SK-N-SH (cell line): ENCODE results near the gene PPP6R2.

Experiments
- CTCF ChIP-seq: fragments of 200-600 bp; sonication (generic); IDR thresholded peaks from 2 replicates; pipeline ENCODE4 v1.6.1; 2017; ENCODE audit warnings: antibody characterized with exemption, mild to moderate bottlenecking, moderate library complexity
- EP300 ChIP-seq, 2 experiments: IDR thresholded peaks; 2 replicates each; pipeline versions ENCODE4 v1.4.0 to v1.6.1; 2012; ENCODE audit warnings: borderline replicate concordance in 1 of 2, low read depth in 1 of 2, low read length in 1 of 2
- EZH2phosphoT487 ChIP-seq: fragments of 200-600 bp; sonication (generic); IDR thresholded peaks from 2 replicates; pipeline ENCODE4 v1.6.1; 2017; ENCODE audit warnings: low read depth, mixed run types, mild to moderate bottlenecking, antibody characterized with exemption, moderate library complexity, borderline replicate concordance
- GABPA ChIP-seq: IDR thresholded peaks from 2 replicates; pipeline ENCODE4 v1.4.0; 2012; ENCODE audit warnings: low read depth, mild to moderate bottlenecking
- JUND ChIP-seq: IDR thresholded peaks from 2 replicates; pipeline ENCODE4 v1.4.0; 2012
- POLR2AphosphoS5 ChIP-seq: IDR thresholded peaks from 2 replicates; pipeline ENCODE4 v1.6.1; 2012; ENCODE audit warnings: low read depth, low read length
- RAD21 ChIP-seq: IDR thresholded peaks from 2 replicates; pipeline ENCODE4 v1.6.1; 2012; ENCODE audit warnings: mild to moderate bottlenecking, low read length
- RCOR1 ChIP-seq: fragments of 150-350 bp; IDR thresholded peaks from 2 replicates; pipeline ENCODE4 v1.6.1; 2017; ENCODE audit warnings: antibody characterized with exemption, low read length
- SMC3 ChIP-seq: IDR thresholded peaks from 2 replicates; pipeline ENCODE4 v1.6.1; 2012; ENCODE audit warnings: low read depth, low read length, improper control_type of control experiment
- TAF1 ChIP-seq: IDR thresholded peaks from 2 replicates; pipeline ENCODE4 v1.6.1; 2012; ENCODE audit warnings: low read depth, mild to moderate bottlenecking, low read length, moderate library complexity, borderline replicate concordance
- YY1 ChIP-seq: IDR thresholded peaks from 2 replicates; pipeline ENCODE4 v1.4.0; 2012; ENCODE audit warnings: low read depth, mild to moderate bottlenecking
- TF ChIP-seq, protein P1 (sequence below): IDR thresholded peaks from 2 replicates; pipeline ENCODE4 v1.4.0; 2012; ENCODE audit warnings: low read depth
- TF ChIP-seq, protein P2 (sequence below): IDR thresholded peaks from 2 replicates; pipeline ENCODE4 v1.6.1; 2012; ENCODE audit warnings: mild to moderate bottlenecking, low read depth, low read length, moderate library complexity

DNA sequence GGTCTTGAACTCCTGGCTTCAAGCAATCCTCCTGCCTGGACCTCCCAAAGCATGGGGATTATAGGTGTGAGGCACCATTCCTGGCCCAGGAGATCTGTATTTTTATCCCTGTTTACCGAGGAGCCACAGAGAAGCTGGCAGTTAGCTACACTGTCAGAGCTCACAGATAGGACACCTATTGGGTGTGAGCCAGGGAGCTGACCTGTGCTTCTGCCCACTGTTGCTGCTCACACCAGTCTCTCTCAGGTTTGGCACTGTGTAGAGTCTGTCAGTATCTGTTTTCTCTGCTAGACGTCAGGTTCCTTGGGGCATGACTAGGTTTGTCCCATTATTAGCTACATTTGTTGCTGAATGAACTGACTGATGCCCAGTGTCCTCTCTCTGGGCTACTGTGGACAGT, 17.5 kb downstream of the PPP6R2 start:
- no peak for TF ChIP-seq POLR2AphosphoS5
- no peak for TF ChIP-seq EP300 (IDR thresholded peaks at IDR 0.05; ENCODE audit: borderline replicate concordance in 1 of 2, low read depth in 1 of 2, low read length in 1 of 2)
- TF ChIP-seq, protein P1, sequence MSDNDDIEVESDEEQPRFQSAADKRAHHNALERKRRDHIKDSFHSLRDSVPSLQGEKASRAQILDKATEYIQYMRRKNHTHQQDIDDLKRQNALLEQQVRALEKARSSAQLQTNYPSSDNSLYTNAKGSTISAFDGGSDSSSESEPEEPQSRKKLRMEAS, result no peak
- TF ChIP-seq, protein P2, sequence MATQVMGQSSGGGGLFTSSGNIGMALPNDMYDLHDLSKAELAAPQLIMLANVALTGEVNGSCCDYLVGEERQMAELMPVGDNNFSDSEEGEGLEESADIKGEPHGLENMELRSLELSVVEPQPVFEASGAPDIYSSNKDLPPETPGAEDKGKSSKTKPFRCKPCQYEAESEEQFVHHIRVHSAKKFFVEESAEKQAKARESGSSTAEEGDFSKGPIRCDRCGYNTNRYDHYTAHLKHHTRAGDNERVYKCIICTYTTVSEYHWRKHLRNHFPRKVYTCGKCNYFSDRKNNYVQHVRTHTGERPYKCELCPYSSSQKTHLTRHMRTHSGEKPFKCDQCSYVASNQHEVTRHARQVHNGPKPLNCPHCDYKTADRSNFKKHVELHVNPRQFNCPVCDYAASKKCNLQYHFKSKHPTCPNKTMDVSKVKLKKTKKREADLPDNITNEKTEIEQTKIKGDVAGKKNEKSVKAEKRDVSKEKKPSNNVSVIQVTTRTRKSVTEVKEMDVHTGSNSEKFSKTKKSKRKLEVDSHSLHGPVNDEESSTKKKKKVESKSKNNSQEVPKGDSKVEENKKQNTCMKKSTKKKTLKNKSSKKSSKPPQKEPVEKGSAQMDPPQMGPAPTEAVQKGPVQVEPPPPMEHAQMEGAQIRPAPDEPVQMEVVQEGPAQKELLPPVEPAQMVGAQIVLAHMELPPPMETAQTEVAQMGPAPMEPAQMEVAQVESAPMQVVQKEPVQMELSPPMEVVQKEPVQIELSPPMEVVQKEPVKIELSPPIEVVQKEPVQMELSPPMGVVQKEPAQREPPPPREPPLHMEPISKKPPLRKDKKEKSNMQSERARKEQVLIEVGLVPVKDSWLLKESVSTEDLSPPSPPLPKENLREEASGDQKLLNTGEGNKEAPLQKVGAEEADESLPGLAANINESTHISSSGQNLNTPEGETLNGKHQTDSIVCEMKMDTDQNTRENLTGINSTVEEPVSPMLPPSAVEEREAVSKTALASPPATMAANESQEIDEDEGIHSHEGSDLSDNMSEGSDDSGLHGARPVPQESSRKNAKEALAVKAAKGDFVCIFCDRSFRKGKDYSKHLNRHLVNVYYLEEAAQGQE, result no peak
- TF ChIP-seq CTCF, result no peak
- TF ChIP-seq JUND, result no peak
- no peak for TF ChIP-seq SMC3
- no peak for TF ChIP-seq EZH2phosphoT487
- TF ChIP-seq YY1, result no peak
- no peak for TF ChIP-seq TAF1
- no peak for TF ChIP-seq GABPA
- TF ChIP-seq RCOR1, result no peak
- TF ChIP-seq RAD21, result no peak
